ENCODE measurements around the gene VAT1. TPM values are rescaled to one million over a fixed set of nuclear protein-coding genes. Genes with fewer than 3 reads are reported as not detected.

Gene VAT1
- total and polyA plus RNA-seq, 2 of the 13 experiments (the other 11 are each of a cell fraction or from before 2014, with no cell fraction given) = 143 to 205 TPM

DNA sequence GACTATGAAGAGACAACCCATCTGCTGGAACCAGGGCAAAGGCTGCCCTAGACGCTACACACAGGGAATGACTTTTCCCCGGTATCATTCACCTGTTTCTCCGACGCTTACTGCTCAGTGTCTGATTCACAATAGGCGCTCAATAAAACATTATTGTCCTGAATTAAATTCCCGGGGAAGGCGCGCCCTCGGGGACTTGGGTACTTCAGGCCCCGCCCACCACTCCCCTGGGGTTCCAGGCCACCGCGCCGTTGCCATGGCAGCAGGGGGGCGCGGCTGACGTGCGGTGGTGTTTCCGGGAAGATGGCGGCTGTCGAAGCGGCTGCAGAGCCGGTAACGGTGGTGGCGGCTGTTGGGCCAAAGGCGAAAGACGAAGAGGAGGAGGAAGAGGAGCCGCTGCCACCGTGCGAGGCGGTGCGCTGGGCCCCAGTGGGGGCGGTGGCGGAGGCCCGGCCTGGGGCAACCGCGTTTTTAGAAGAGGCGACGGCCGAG, 41.9 kb downstream of the VAT1 start, which contains the start of gene RUNDC1 (continued):
- TF ChIP-seq SALL2 (CRISPR knock-in tag; IDR thresholded peaks at IDR 0.05) (no peak), FOXO1 (CRISPR knock-in tag; IDR thresholded peaks at IDR 0.05) (no peak), STAT5B (CRISPR knock-in tag; IDR thresholded peaks at IDR 0.05) (no peak), ZBTB3 (CRISPR knock-in tag; IDR thresholded peaks at IDR 0.05; ENCODE audit: borderline replicate concordance, low read depth) (0 out of 2 replicates have a peak, but pooled peaks have one; percentile 22), ZNF501 (CRISPR knock-in tag; IDR thresholded peaks at IDR 0.05) (peak; percentile 50; the same call in 1 of the 2 replicates), NCOA1 (CRISPR knock-in tag; IDR thresholded peaks at IDR 0.05) (peak; percentile 64; the same call in 1 of the 2 replicates), JUN (CRISPR knock-in tag; IDR thresholded peaks at IDR 0.05) (0 out of 2 replicates have a peak, but pooled peaks have one; percentile 16), ELF3 (CRISPR knock-in tag; IDR thresholded peaks at IDR 0.05) (peak; percentile 98), POLR2A (IDR thresholded peaks at IDR 0.05; ENCODE audit: insufficient read depth in 1 of 2, low read depth in 2 of 2, low read length in 2 of 2) (peak in 1 of 2 experiments; percentile 64; a peak in 3 of 4 replicates), ZNF124 (CRISPR knock-in tag; IDR thresholded peaks at IDR 0.05) (0 out of 2 replicates have a peak, but pooled peaks have one; percentile 19), ZKSCAN8 (CRISPR knock-in tag; IDR thresholded peaks at IDR 0.05; ENCODE audit: borderline replicate concordance) (0 out of 2 replicates have a peak, but pooled peaks have one; percentile 42), ZNF777 (CRISPR knock-in tag; IDR thresholded peaks at IDR 0.05) (peak; percentile 7; the same call in 1 of the 2 replicates), ZNF569 (CRISPR knock-in tag; IDR thresholded peaks at IDR 0.05; ENCODE audit: borderline replicate concordance) (no peak), ZNF530 (CRISPR knock-in tag; IDR thresholded peaks at IDR 0.05; ENCODE audit: low read depth) (no peak)
- TF ChIP-seq, protein P1, sequence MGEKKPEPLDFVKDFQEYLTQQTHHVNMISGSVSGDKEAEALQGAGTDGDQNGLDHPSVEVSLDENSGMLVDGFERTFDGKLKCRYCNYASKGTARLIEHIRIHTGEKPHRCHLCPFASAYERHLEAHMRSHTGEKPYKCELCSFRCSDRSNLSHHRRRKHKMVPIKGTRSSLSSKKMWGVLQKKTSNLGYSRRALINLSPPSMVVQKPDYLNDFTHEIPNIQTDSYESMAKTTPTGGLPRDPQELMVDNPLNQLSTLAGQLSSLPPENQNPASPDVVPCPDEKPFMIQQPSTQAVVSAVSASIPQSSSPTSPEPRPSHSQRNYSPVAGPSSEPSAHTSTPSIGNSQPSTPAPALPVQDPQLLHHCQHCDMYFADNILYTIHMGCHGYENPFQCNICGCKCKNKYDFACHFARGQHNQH (CRISPR knock-in tag; IDR thresholded peaks at IDR 0.05) = peak; percentile 82
- TF ChIP-seq, protein P2, sequence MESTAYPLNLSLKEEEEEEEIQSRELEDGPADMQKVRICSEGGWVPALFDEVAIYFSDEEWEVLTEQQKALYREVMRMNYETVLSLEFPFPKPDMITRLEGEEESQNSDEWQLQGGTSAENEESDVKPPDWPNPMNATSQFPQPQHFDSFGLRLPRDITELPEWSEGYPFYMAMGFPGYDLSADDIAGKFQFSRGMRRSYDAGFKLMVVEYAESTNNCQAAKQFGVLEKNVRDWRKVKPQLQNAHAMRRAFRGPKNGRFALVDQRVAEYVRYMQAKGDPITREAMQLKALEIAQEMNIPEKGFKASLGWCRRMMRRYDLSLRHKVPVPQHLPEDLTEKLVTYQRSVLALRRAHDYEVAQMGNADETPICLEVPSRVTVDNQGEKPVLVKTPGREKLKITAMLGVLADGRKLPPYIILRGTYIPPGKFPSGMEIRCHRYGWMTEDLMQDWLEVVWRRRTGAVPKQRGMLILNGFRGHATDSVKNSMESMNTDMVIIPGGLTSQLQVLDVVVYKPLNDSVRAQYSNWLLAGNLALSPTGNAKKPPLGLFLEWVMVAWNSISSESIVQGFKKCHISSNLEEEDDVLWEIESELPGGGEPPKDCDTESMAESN (CRISPR knock-in tag; conservative IDR thresholded peaks at IDR 0.05) = peak; percentile 72; the same call in 1 of the 2 replicates
- TF ChIP-seq, protein P3, sequence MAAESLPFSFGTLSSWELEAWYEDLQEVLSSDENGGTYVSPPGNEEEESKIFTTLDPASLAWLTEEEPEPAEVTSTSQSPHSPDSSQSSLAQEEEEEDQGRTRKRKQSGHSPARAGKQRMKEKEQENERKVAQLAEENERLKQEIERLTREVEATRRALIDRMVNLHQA (CRISPR knock-in tag; IDR thresholded peaks at IDR 0.05) = no peak
- TF ChIP-seq, protein P4, sequence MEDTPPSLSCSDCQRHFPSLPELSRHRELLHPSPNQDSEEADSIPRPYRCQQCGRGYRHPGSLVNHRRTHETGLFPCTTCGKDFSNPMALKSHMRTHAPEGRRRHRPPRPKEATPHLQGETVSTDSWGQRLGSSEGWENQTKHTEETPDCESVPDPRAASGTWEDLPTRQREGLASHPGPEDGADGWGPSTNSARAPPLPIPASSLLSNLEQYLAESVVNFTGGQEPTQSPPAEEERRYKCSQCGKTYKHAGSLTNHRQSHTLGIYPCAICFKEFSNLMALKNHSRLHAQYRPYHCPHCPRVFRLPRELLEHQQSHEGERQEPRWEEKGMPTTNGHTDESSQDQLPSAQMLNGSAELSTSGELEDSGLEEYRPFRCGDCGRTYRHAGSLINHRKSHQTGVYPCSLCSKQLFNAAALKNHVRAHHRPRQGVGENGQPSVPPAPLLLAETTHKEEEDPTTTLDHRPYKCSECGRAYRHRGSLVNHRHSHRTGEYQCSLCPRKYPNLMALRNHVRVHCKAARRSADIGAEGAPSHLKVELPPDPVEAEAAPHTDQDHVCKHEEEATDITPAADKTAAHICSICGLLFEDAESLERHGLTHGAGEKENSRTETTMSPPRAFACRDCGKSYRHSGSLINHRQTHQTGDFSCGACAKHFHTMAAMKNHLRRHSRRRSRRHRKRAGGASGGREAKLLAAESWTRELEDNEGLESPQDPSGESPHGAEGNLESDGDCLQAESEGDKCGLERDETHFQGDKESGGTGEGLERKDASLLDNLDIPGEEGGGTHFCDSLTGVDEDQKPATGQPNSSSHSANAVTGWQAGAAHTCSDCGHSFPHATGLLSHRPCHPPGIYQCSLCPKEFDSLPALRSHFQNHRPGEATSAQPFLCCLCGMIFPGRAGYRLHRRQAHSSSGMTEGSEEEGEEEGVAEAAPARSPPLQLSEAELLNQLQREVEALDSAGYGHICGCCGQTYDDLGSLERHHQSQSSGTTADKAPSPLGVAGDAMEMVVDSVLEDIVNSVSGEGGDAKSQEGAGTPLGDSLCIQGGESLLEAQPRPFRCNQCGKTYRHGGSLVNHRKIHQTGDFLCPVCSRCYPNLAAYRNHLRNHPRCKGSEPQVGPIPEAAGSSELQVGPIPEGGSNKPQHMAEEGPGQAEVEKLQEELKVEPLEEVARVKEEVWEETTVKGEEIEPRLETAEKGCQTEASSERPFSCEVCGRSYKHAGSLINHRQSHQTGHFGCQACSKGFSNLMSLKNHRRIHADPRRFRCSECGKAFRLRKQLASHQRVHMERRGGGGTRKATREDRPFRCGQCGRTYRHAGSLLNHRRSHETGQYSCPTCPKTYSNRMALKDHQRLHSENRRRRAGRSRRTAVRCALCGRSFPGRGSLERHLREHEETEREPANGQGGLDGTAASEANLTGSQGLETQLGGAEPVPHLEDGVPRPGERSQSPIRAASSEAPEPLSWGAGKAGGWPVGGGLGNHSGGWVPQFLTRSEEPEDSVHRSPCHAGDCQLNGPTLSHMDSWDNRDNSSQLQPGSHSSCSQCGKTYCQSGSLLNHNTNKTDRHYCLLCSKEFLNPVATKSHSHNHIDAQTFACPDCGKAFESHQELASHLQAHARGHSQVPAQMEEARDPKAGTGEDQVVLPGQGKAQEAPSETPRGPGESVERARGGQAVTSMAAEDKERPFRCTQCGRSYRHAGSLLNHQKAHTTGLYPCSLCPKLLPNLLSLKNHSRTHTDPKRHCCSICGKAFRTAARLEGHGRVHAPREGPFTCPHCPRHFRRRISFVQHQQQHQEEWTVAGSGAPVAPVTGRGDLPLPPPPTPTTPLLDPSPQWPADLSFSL (CRISPR knock-in tag; IDR thresholded peaks at IDR 0.05) = no peak
- TF ChIP-seq, protein P5, sequence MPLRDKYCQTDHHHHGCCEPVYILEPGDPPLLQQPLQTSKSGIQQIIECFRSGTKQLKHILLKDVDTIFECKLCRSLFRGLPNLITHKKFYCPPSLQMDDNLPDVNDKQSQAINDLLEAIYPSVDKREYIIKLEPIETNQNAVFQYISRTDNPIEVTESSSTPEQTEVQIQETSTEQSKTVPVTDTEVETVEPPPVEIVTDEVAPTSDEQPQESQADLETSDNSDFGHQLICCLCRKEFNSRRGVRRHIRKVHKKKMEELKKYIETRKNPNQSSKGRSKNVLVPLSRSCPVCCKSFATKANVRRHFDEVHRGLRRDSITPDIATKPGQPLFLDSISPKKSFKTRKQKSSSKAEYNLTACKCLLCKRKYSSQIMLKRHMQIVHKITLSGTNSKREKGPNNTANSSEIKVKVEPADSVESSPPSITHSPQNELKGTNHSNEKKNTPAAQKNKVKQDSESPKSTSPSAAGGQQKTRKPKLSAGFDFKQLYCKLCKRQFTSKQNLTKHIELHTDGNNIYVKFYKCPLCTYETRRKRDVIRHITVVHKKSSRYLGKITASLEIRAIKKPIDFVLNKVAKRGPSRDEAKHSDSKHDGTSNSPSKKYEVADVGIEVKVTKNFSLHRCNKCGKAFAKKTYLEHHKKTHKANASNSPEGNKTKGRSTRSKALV (CRISPR knock-in tag; IDR thresholded peaks at IDR 0.05) = 0 out of 2 replicates have a peak, but pooled peaks have one; percentile 59
